PFSK-1 (cell line): ENCODE results near the gene GUCY1B1.

Experiments used
- POLR2AphosphoS5 ChIP-seq: IDR thresholded peaks from 2 replicates; pipeline ENCODE4 v1.6.1; 2012; ENCODE audit warnings: low read depth, mild to moderate bottlenecking, control low read depth, low read length, moderate library complexity
- TAF1 ChIP-seq: IDR thresholded peaks from 2 replicates; pipeline ENCODE4 v1.6.1; 2012; ENCODE audit warnings: low read length, control low read depth, borderline replicate concordance; ENCODE audit not compliant: insufficient read depth
- TF ChIP-seq, protein P1 (sequence below), 2 experiments: IDR thresholded peaks; 2 replicates each; pipeline versions ENCODE4 v1.6.1 to v1.8.0; 2011 to 2012; ENCODE audit warnings: low read depth in 2 of 2, low read length in 2 of 2, control low read depth in 1 of 2, inconsistent platforms in 1 of 2, mild to moderate bottlenecking in 1 of 2, moderate library complexity in 1 of 2; ENCODE audit not compliant: insufficient read depth in 1 of 2

DNA sequence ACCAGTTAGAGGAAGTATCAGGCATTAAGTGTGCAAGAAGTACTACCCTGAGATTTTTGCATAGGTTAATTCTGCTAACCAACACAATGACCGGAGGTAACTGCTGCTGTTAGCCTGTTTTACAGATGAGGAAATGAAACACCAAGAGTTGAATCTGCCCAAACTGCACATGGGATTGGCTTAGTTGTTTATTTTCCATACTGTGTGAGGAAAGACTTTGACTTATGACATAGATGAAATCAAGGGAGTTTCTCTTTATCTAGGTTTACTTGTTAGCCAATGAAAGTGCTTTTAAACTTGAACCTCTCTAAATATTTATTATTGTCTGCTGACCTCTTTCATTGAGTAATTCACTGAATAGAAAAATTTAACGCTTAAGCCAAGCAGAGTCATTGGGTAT lies 10.3 kb downstream of the GUCY1B1 start:
- TF ChIP-seq POLR2AphosphoS5 (no peak), TAF1 (no peak)
- TF ChIP-seq, protein P1, sequence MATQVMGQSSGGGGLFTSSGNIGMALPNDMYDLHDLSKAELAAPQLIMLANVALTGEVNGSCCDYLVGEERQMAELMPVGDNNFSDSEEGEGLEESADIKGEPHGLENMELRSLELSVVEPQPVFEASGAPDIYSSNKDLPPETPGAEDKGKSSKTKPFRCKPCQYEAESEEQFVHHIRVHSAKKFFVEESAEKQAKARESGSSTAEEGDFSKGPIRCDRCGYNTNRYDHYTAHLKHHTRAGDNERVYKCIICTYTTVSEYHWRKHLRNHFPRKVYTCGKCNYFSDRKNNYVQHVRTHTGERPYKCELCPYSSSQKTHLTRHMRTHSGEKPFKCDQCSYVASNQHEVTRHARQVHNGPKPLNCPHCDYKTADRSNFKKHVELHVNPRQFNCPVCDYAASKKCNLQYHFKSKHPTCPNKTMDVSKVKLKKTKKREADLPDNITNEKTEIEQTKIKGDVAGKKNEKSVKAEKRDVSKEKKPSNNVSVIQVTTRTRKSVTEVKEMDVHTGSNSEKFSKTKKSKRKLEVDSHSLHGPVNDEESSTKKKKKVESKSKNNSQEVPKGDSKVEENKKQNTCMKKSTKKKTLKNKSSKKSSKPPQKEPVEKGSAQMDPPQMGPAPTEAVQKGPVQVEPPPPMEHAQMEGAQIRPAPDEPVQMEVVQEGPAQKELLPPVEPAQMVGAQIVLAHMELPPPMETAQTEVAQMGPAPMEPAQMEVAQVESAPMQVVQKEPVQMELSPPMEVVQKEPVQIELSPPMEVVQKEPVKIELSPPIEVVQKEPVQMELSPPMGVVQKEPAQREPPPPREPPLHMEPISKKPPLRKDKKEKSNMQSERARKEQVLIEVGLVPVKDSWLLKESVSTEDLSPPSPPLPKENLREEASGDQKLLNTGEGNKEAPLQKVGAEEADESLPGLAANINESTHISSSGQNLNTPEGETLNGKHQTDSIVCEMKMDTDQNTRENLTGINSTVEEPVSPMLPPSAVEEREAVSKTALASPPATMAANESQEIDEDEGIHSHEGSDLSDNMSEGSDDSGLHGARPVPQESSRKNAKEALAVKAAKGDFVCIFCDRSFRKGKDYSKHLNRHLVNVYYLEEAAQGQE (IDR thresholded peaks at IDR 0.05; ENCODE audit: insufficient read depth in 1 of 2, low read depth in 2 of 2, low read length in 2 of 2), result no peak
